ENCODE data around the gene GPR157.
"Not testable (repeated sequence)": the region's sequence is repeated elsewhere in the genome, so short reads cannot be mapped to it uniquely, and the experiment has no call there.

GPR157 gene

DNA sequence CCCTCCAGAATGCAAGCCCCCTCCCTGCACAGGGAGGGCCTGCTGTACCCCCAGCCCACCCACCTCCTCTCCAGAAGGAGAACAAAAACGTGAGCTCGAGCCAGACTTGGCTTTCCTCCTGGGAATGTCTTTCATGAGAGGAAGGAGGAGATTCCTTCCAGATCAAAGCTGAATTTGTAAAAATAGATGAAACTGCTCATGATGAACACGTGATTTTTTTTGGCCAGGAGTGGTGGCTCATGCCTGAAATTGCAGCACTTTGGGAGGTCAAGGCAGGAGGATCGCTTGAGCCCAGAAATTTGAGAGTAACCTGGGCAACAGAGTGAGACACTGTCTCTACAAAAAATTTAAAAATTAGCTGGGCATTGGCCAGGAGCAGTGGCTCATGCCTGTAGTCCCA lies 21.8 kb downstream of the GPR157 start:
- DNase-seq = no peak
- no peak overlapping the region for H3K4me3 ChIP-seq (ENCODE audit: insufficient read depth, low read depth, low read length, poor library complexity, severe bottlenecking)
- no peaks in the 10 kb centered on the region for H3K4me1 ChIP-seq (ENCODE audit: control insufficient read depth, insufficient read depth, low read length, poor library complexity, severe bottlenecking)
- H3K27me3 ChIP-seq (replicated peaks; ENCODE audit: control insufficient read depth, insufficient read depth, low read length, poor library complexity, severe bottlenecking) = no peaks in the 10 kb centered on the region
- no peak overlapping the region for H3K27ac ChIP-seq (ENCODE audit: insufficient read depth, low read length, poor library complexity, severe bottlenecking)
- H3K36me3 ChIP-seq (ENCODE audit: control insufficient read depth, insufficient read depth, low read length) = peaks cover 14% of the 10 kb centered on the region
- no peaks in the 10 kb centered on the region for H3K9me3 ChIP-seq (ENCODE audit: control insufficient read depth, low read length)

DNA sequence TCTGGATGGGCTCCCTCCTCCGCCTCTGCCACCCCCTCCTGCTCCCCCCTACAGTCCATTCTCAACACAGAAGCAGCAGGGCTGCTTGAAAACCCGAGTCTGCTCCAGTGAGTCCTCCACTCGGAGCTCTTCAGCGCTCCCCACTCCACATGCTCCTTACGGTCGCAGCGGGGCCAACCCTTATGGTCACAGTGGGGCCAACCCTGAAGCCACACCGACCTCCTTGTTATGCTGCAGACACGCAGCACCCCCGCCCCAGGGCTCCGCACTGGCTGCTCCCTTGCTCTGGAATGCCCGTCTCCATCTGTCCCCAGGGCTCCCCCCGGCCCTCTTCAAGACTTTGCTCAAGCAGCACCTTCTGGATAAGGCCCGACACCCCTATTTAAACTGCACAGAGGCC lies 22.6 kb downstream of the GPR157 start:
- Histone ChIP-seq H3K4me3 (ENCODE audit: insufficient read depth, low read depth, low read length, poor library complexity, severe bottlenecking) (no peak overlapping the region), H3K27me3 (replicated peaks; ENCODE audit: control insufficient read depth, insufficient read depth, low read length, poor library complexity, severe bottlenecking) (no peaks in the 10 kb centered on the region), H3K27ac (ENCODE audit: insufficient read depth, low read length, poor library complexity, severe bottlenecking) (no peak overlapping the region), H3K4me1 (ENCODE audit: control insufficient read depth, insufficient read depth, low read length, poor library complexity, severe bottlenecking) (no peaks in the 10 kb centered on the region), H3K9me3 (ENCODE audit: control insufficient read depth, low read length) (no peaks in the 10 kb centered on the region), H3K36me3 (ENCODE audit: control insufficient read depth, insufficient read depth, low read length) (peaks cover 14% of the 10 kb centered on the region)
- no peak for DNase-seq

DNA sequence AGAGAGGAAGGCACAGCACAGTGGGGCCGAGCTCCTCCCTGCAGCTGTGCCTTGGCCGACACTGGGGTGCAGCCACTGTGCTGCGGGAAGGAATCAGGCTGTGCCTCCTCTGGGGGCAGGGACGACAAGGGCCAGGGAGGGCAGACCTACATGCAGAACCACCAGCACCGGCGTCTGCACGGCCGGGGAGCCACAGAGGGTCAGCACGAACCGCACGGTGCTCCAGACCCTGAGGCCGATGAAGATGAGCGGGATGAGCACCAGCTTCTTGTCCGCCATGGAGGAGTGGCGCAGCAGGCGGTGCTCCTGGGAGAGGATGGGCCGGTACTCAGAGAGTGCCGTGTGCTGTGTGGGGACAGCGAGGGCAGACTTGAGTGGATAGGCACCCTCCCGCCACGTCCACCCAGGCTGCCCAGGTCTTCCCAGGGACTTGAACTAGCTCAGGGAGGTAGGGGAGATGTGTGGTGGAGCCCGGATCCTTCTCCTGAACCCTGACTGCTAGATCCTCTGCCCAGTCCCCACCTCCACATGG lies 23.5 kb downstream of the GPR157 start:
- H3K9me3 ChIP-seq (ENCODE audit: control insufficient read depth, low read length) = no peaks in the 10 kb centered on the region
- H3K36me3 ChIP-seq (ENCODE audit: control insufficient read depth, insufficient read depth, low read length) = peaks cover 14% of the 10 kb centered on the region
- no peak overlapping the region for H3K4me3 ChIP-seq (ENCODE audit: insufficient read depth, low read depth, low read length, poor library complexity, severe bottlenecking)
- no peaks in the 10 kb centered on the region for H3K4me1 ChIP-seq (ENCODE audit: control insufficient read depth, insufficient read depth, low read length, poor library complexity, severe bottlenecking)
- H3K27ac ChIP-seq (ENCODE audit: insufficient read depth, low read length, poor library complexity, severe bottlenecking) = no peak overlapping the region
- no peak for DNase-seq
- no peaks in the 10 kb centered on the region for H3K27me3 ChIP-seq (replicated peaks; ENCODE audit: control insufficient read depth, insufficient read depth, low read length, poor library complexity, severe bottlenecking)

DNA sequence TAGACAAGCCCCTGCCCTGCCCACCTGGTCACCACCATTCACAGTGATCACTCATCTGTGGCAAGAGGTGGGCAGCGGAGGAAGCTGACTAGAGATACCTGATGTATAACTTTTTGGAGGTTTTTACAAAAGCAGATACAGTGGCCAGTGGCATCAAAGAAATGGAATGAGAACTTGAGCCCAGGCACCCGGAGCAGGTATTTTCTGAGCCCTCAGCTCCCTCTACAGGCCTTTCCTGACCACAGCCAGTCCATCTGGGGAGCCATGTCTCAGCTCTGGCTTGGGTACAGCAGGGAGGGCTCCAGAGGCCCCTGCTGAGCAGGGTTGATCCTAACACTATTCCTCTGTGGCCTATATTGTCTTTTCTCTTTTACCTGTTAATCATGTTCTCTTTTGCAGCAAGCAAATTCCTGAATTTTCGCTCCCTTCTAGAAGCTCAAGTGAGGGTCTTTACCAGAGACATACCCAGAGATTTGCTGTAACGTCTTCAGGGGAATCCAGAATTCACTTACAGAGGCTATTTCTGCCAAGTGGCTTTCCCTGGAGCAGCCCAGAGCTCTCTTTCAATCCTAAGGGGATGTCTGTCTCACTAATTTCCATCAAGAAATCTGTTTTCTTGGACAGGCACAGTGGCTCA lies 27.3 kb downstream of the GPR157 start:
- Histone ChIP-seq H3K27ac (ENCODE audit: insufficient read depth, low read length, poor library complexity, severe bottlenecking) (no peak overlapping the region), H3K27me3 (replicated peaks; ENCODE audit: control insufficient read depth, insufficient read depth, low read length, poor library complexity, severe bottlenecking) (no peaks in the 10 kb centered on the region), H3K4me1 (ENCODE audit: control insufficient read depth, insufficient read depth, low read length, poor library complexity, severe bottlenecking) (no peaks in the 10 kb centered on the region), H3K4me3 (ENCODE audit: insufficient read depth, low read depth, low read length, poor library complexity, severe bottlenecking) (no peak overlapping the region), H3K36me3 (ENCODE audit: control insufficient read depth, insufficient read depth, low read length) (peaks cover 14% of the 10 kb centered on the region), H3K9me3 (ENCODE audit: control insufficient read depth, low read length) (no peaks in the 10 kb centered on the region)
- no peak for DNase-seq

DNA sequence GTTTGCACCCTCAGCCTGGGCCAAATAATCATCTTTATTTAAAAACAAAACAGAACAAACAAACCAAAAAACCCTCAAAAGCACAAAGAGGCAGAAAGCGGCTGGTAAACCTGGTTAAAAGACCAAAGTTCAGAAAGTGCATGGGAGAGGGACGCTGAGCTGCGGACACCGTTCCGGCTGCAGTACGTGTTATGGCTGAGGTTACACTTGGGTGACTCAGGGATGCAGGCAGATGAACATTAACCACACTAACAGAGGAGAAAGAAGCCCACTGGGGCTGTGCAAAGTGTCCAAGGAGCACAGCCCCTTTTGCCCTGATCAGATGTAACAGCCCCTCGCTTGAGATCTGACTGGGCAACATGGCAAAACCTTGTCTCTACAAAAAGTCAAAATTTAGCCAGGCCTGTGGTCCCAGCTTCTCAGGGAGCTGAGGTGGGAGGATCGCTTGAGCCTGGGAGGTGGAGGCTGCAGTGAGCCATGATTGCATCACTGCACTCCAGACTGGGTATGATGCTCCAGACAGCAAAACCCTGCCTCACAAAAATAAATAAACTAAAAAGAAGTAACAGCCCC lies 28.3 kb downstream of the GPR157 start:
- no peak for DNase-seq
- H3K4me3 ChIP-seq (ENCODE audit: insufficient read depth, low read depth, low read length, poor library complexity, severe bottlenecking) = no peak overlapping the region
- H3K9me3 ChIP-seq (ENCODE audit: control insufficient read depth, low read length) = no peaks in the 10 kb centered on the region
- peaks cover 10% of the 10 kb centered on the region for H3K36me3 ChIP-seq (ENCODE audit: control insufficient read depth, insufficient read depth, low read length)
- H3K4me1 ChIP-seq (ENCODE audit: control insufficient read depth, insufficient read depth, low read length, poor library complexity, severe bottlenecking) = no peaks in the 10 kb centered on the region
- H3K27me3 ChIP-seq (replicated peaks; ENCODE audit: control insufficient read depth, insufficient read depth, low read length, poor library complexity, severe bottlenecking) = no peaks in the 10 kb centered on the region
- H3K27ac ChIP-seq (ENCODE audit: insufficient read depth, low read length, poor library complexity, severe bottlenecking) = no peak overlapping the region

- Histone ChIP-seq H3K9me3 (ENCODE audit: control insufficient read depth, low read length) (no peaks in the 10 kb centered on the region), H3K36me3 (ENCODE audit: control insufficient read depth, insufficient read depth, low read length) (peaks cover 10% of the 10 kb centered on the region), H3K27me3 (replicated peaks; ENCODE audit: control insufficient read depth, insufficient read depth, low read length, poor library complexity, severe bottlenecking) (no peaks in the 10 kb centered on the region), H3K27ac (ENCODE audit: insufficient read depth, low read length, poor library complexity, severe bottlenecking) (no peak overlapping the region), H3K4me1 (ENCODE audit: control insufficient read depth, insufficient read depth, low read length, poor library complexity, severe bottlenecking) (no peaks in the 10 kb centered on the region), H3K4me3 (ENCODE audit: insufficient read depth, low read depth, low read length, poor library complexity, severe bottlenecking) (no peak overlapping the region)
- no peak for DNase-seq
These were observed 29.3 kb downstream of the GPR157 start for GRCh38 chr1:9099555-9099954.

DNA sequence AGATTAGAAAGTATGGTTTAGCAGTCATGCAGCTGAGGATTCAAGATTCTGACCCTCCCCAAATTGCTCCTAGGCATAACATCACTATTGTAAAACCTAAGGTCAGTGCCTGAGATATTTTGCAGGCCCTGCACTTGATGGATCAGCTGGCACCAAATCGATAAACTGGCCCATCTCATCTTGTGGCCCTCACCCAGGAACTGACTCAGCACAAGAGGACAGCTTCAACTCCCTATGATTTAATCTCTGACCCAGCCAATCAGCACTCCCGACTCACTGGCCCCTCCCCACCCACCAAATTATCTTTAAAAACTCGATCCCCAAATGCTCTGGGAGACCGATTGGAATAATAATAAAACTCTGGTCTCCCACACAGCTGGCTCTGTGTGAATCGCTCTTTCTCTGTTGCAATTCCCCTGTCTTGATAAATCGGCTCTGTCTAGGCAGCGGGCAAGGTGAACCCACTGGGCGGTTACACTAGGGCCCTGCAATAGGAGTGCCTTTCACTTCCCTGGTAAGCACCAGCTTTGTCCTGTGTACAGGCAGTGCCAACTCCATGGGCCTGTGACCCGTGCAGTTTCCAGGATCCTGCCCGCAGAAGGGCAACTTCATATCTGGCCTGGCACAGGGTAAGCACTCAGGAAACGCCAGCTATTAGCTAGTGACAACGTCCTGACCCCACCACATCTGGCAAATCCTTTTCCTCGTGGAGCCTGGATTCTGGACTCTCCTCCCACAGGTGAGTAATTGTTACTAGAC lies 30.8 kb downstream of the GPR157 start:
- Histone ChIP-seq H3K27ac (ENCODE audit: insufficient read depth, low read length, poor library complexity, severe bottlenecking) (no peak overlapping the region), H3K9me3 (ENCODE audit: control insufficient read depth, low read length) (no peaks in the 10 kb centered on the region), H3K4me3 (ENCODE audit: insufficient read depth, low read depth, low read length, poor library complexity, severe bottlenecking) (no peak overlapping the region), H3K4me1 (ENCODE audit: control insufficient read depth, insufficient read depth, low read length, poor library complexity, severe bottlenecking) (no peaks in the 10 kb centered on the region), H3K36me3 (ENCODE audit: control insufficient read depth, insufficient read depth, low read length) (no peaks in the 10 kb centered on the region), H3K27me3 (replicated peaks; ENCODE audit: control insufficient read depth, insufficient read depth, low read length, poor library complexity, severe bottlenecking) (no peaks in the 10 kb centered on the region)
- no peak for DNase-seq

- Histone ChIP-seq H3K4me1 (ENCODE audit: control insufficient read depth, insufficient read depth, low read length, poor library complexity, severe bottlenecking) (no peaks in the 10 kb centered on the region), H3K4me3 (ENCODE audit: insufficient read depth, low read depth, low read length, poor library complexity, severe bottlenecking) (no peak overlapping the region), H3K27me3 (replicated peaks; ENCODE audit: control insufficient read depth, insufficient read depth, low read length, poor library complexity, severe bottlenecking) (no peaks in the 10 kb centered on the region), H3K36me3 (ENCODE audit: control insufficient read depth, insufficient read depth, low read length) (no peaks in the 10 kb centered on the region), H3K9me3 (ENCODE audit: control insufficient read depth, low read length) (no peaks in the 10 kb centered on the region), H3K27ac (ENCODE audit: insufficient read depth, low read length, poor library complexity, severe bottlenecking) (no peak overlapping the region)
- no peak for DNase-seq
These were observed 33.1 kb downstream of the GPR157 start for GRCh38 chr1:9095818-9096217.

GRCh38 chr1:9093996-9094595 lies 34.8 kb downstream of the GPR157 start:
- DNase-seq; H3K27me3 ChIP-seq (replicated peaks; ENCODE audit: control insufficient read depth, insufficient read depth, low read length, poor library complexity, severe bottlenecking); H3K4me1 ChIP-seq (ENCODE audit: control insufficient read depth, insufficient read depth, low read length, poor library complexity, severe bottlenecking); H3K27ac ChIP-seq (ENCODE audit: insufficient read depth, low read length, poor library complexity, severe bottlenecking); H3K36me3 ChIP-seq (ENCODE audit: control insufficient read depth, insufficient read depth, low read length); H3K9me3 ChIP-seq (ENCODE audit: control insufficient read depth, low read length); H3K4me3 ChIP-seq (ENCODE audit: insufficient read depth, low read depth, low read length, poor library complexity, severe bottlenecking): not testable (repeated sequence)

DNA sequence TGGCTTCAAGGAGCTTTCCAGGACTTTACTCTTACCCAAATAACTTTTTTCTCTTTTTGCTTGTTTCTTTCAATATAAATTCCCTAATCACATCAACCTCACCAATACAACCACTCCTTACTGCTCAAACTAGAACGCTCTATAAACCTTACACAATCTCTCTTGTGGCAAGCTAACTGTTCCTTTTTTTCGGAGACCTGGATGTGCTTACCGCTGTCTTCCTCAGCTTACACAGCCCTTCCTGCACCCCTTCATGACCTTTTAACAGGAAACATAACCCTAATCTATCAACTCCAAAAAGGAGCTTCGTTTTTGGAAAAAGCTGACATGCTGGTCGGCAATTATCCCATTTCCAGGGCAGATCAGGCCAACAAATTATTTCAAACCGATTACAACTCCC lies 35.3 kb downstream of the GPR157 start:
- Histone ChIP-seq H3K9me3 (ENCODE audit: control insufficient read depth, low read length) (no peaks in the 10 kb centered on the region), H3K4me3 (ENCODE audit: insufficient read depth, low read depth, low read length, poor library complexity, severe bottlenecking) (no peak overlapping the region), H3K4me1 (ENCODE audit: control insufficient read depth, insufficient read depth, low read length, poor library complexity, severe bottlenecking) (no peaks in the 10 kb centered on the region), H3K27me3 (replicated peaks; ENCODE audit: control insufficient read depth, insufficient read depth, low read length, poor library complexity, severe bottlenecking) (no peaks in the 10 kb centered on the region), H3K36me3 (ENCODE audit: control insufficient read depth, insufficient read depth, low read length) (no peaks in the 10 kb centered on the region), H3K27ac (ENCODE audit: insufficient read depth, low read length, poor library complexity, severe bottlenecking) (no peak overlapping the region)
- DNase-seq = no peak

Measured in effector memory CD4-positive, alpha-beta T cell (primary cell).